ENCODE data around the gene PIGQ.

DNA sequence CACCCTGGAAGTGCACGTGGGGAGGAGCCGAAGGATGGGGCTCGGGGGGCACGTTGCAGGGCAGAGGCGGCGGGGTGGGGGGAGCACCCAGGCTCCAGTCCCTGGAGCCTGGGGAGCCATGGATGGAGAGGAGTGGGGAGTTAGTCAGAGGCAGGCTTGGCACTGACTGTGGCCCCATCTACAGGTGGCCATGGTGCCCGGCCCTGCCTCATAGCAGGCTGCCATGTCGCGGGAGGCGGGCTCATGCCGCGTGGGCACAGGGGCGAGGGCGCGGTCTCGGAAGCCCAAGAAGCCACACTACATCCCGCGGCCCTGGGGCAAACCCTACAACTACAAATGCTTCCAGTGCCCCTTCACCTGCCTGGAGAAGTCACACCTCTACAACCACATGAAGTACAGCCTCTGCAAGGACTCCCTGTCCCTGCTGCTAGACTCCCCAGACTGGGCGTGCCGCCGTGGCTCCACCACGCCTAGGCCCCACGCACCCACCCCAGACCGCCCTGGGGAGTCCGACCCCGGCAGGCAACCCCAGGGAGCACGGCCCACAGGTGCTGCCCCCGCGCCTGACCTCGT lies 6.6 kb upstream of the PIGQ start:
- TF ChIP-seq, protein P1, sequence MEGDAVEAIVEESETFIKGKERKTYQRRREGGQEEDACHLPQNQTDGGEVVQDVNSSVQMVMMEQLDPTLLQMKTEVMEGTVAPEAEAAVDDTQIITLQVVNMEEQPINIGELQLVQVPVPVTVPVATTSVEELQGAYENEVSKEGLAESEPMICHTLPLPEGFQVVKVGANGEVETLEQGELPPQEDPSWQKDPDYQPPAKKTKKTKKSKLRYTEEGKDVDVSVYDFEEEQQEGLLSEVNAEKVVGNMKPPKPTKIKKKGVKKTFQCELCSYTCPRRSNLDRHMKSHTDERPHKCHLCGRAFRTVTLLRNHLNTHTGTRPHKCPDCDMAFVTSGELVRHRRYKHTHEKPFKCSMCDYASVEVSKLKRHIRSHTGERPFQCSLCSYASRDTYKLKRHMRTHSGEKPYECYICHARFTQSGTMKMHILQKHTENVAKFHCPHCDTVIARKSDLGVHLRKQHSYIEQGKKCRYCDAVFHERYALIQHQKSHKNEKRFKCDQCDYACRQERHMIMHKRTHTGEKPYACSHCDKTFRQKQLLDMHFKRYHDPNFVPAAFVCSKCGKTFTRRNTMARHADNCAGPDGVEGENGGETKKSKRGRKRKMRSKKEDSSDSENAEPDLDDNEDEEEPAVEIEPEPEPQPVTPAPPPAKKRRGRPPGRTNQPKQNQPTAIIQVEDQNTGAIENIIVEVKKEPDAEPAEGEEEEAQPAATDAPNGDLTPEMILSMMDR (IDR thresholded peaks at IDR 0.05), result no peak
- TF ChIP-seq POLR2A (IDR thresholded peaks at IDR 0.05), result no peak
